ENCODE data around the gene DCAF10.

DNA sequence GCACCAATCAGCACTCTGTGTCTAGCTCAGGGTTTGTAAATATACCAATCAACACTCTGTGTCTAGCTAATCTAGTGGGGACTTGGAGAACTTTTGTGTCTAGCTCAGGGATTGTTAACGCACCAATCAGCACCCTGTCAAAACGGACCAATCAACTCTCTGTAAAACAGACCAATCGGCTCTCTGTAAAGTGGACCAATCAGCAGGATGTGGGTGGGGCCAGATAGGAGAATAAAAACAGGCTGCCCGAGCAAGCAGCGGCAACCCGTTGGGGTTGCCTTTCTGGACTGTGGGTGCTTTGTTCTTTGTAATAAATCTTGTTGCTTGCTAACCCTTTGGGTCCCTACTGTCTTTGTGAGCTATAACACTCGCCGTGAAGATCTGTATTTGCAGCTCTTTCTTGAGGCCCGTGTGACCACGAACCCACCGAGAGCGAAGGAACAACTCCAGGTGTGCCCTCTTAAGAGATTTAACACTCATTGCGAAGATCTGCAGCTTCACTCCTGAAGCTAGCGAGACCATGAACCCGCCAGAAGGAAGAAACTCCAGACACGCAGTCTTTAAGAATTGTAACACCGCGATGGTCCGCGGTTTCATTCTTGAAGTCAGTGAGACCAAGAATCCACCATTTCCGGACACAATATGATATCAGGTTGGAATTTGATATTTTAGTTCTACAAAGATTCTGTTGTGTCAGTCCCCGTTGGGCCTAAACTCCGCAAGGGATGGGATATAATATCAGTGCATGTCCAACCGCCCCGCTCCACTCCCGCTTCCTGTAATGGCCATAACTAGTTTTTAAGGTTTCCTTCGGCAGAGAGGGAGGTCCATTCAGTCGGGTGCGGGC lies 47.7 kb upstream of the DCAF10 start:
- TF ChIP-seq, protein P1, sequence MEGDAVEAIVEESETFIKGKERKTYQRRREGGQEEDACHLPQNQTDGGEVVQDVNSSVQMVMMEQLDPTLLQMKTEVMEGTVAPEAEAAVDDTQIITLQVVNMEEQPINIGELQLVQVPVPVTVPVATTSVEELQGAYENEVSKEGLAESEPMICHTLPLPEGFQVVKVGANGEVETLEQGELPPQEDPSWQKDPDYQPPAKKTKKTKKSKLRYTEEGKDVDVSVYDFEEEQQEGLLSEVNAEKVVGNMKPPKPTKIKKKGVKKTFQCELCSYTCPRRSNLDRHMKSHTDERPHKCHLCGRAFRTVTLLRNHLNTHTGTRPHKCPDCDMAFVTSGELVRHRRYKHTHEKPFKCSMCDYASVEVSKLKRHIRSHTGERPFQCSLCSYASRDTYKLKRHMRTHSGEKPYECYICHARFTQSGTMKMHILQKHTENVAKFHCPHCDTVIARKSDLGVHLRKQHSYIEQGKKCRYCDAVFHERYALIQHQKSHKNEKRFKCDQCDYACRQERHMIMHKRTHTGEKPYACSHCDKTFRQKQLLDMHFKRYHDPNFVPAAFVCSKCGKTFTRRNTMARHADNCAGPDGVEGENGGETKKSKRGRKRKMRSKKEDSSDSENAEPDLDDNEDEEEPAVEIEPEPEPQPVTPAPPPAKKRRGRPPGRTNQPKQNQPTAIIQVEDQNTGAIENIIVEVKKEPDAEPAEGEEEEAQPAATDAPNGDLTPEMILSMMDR (conservative IDR thresholded peaks at IDR 0.05; ENCODE audit: low read length) = no peak
- TF ChIP-seq EZH2phosphoT487 (IDR thresholded peaks at IDR 0.05; ENCODE audit: borderline replicate concordance, low read depth, low read length) = no peak

Data from OCI-LY7 (cell line).